Measurements from ENCODE around the gene PLCB1.

DNA sequence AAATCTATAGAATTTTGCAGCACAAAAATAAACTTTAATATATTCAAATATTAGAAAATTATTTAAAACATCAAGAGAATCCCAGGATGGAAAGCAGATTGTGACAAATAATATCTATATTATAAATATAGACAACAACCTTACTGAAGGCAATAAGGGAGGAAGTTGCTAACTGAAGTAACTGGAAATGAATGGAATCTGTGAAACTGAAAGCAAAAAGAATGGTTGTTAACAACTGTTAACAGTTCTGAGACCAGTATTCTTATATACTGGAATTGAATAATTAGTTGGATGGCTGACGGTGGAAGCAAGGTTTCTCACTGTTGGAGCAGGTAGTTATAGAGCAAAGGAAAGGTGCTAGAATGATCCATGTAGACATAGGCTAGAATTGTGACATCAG is 220.4 kb downstream of the PLCB1 start:
- TF ChIP-seq CTCF (conservative IDR thresholded peaks at IDR 0.05): no peak
- TF ChIP-seq ZFX (IDR thresholded peaks at IDR 0.05): no peak
